HCT116 (cell line): ENCODE data around the gene ACAD9. TPM values are rescaled to one million over a fixed set of nuclear protein-coding genes. Genes with fewer than 3 reads are reported as not detected.

ENCODE experiments used
- ATAC-seq: fragments of 200-7000 bp; cut with Tn5 transposase; 2 replicates; pipeline ENCODE4 v1.9.1; 2020; ENCODE audit warnings: mild to moderate bottlenecking, moderate library complexity
- BruUV-seq: library from RNA; stranded (reverse); fragments of 400-500 nt; replicated peaks from 2 replicates; lab custom pipeline; 2021; lab: Mats Ljungman, UMichigan
- CTCF ChIA-PET: fragments of 300-600 bp; sonication (Branson Sonifier 250); formaldehyde crosslinking; loops from one replicate; lab custom pipeline; 2021; ENCODE audit warnings: antibody characterized with exemption; lab: Charles Lee
- POLR2A ChIA-PET: fragments of 300-600, 350-600 bp; sonication (Branson Sonifier 250); formaldehyde crosslinking; loops from one replicate; lab custom pipeline; 2021; ENCODE audit warnings: antibody characterized with exemption; lab: Charles Lee
- RAD21 ChIA-PET, 2 experiments: fragments of 300-600 bp; sonication (Branson Sonifier 250); formaldehyde crosslinking; loops; one replicate each; lab custom pipeline; 2023; ENCODE audit warnings: low total read pairs in 2 of 2; ENCODE audit not compliant: uncharacterized antibody in 2 of 2, unreplicated experiment in 2 of 2, low non-redundant PET in 1 of 2; lab: Charles Lee
- DNase-seq: peaks from one replicate; pipeline ENCODE4 v3.0.0-alpha.2; 2010; ENCODE audit warnings: low read depth, low spot score
- H2AFZ ChIP-seq: fragments of 200-600 bp; shearing (Covaris generic), sonication (generic); 2 replicates; pipeline ENCODE4 v1.6.1; 2017; ENCODE audit warnings: low read depth, mixed run types, mixed read lengths, antibody characterized with exemption, low read length; ENCODE audit not compliant: poor library complexity, severe bottlenecking
- H3K27ac ChIP-seq: 2 replicates; pipeline ENCODE4 v1.5.1; 2012; ENCODE audit warnings: low read depth, low read length
- H3K27me3 ChIP-seq: fragments of 200-600 bp; sonication (generic); 2 replicates; pipeline ENCODE4 v1.6.1; 2016; ENCODE audit warnings: mixed run types, low read length, mixed read lengths; ENCODE audit not compliant: insufficient read depth
- H3K36me3 ChIP-seq, 2 experiments: fragments of 200-500 bp in 1 of 2; fragments of 200-600 bp in 1 of 2; sonication (Bioruptor generic) in 1 of 2; sonication (generic) in 1 of 2; 2 replicates each; pipeline versions ENCODE4 v1.5.1 to v1.6.1; 2014 to 2016; ENCODE audit warnings: low read length in 2 of 2, inconsistent platforms in 1 of 2, mixed read lengths in 1 of 2, mixed run types in 1 of 2; ENCODE audit not compliant: insufficient read depth in 2 of 2, control insufficient read depth in 1 of 2
- H3K4me1 ChIP-seq, 2 experiments: fragments of 200-600 bp in 1 of 2; sonication (generic) in 1 of 2; 2 replicates each; pipeline versions ENCODE4 v1.5.1 to v1.6.1; 2012 to 2017; ENCODE audit warnings: low read length in 2 of 2, inconsistent platforms in 1 of 2, mild to moderate bottlenecking in 1 of 2, mixed read lengths in 1 of 2, mixed run types in 1 of 2, moderate library complexity in 1 of 2; ENCODE audit not compliant: insufficient read depth in 2 of 2, control insufficient read depth in 1 of 2
- H3K4me2 ChIP-seq: fragments of 200-600 bp; sonication (generic); 2 replicates; pipeline ENCODE4 v1.6.1; 2017; ENCODE audit warnings: mixed run types, low read length, mixed read lengths
- H3K4me3 ChIP-seq, 2 experiments: fragments of 200-600 bp in 1 of 2; sonication (generic) in 1 of 2; replicated peaks in 1 of 2; 2 replicates each; pipeline ENCODE4 v1.5.1; 2011 to 2016; ENCODE audit warnings: low read length in 2 of 2, control low read depth in 1 of 2, low read depth in 1 of 2, mild to moderate bottlenecking in 1 of 2, mixed read lengths in 1 of 2, mixed run types in 1 of 2
- H3K79me2 ChIP-seq: fragments of 200-600 bp; sonication (generic); 2 replicates; pipeline ENCODE4 v1.6.1; 2017; ENCODE audit warnings: mild to moderate bottlenecking, mixed run types, low read length, moderate library complexity, mixed read lengths; ENCODE audit not compliant: insufficient read depth
- H3K9ac ChIP-seq: fragments of 200-600 bp; sonication (generic); 2 replicates; pipeline ENCODE4 v1.6.1; 2016; ENCODE audit warnings: low read length, mixed read lengths
- H3K9me2 ChIP-seq: fragments of 200-600 bp; sonication (generic), shearing (Covaris generic); 2 replicates; pipeline ENCODE4 v1.6.1; 2017; ENCODE audit warnings: mixed run types, mild to moderate bottlenecking, moderate library complexity; ENCODE audit not compliant: insufficient read depth
- H3K9me3 ChIP-seq, 2 experiments: fragments of 200-500 bp in 1 of 2; fragments of 200-600 bp in 1 of 2; sonication (Bioruptor generic) in 1 of 2; sonication (generic) in 1 of 2; 2 replicates each; pipeline ENCODE4 v1.6.1; 2014 to 2017; ENCODE audit warnings: low read length in 2 of 2, mixed read lengths in 2 of 2, inconsistent platforms in 1 of 2, low read depth in 1 of 2, mild to moderate bottlenecking in 1 of 2, mixed run types in 1 of 2, moderate library complexity in 1 of 2; ENCODE audit not compliant: control insufficient read depth in 1 of 2, insufficient read depth in 1 of 2
- H4K20me1 ChIP-seq: fragments of 200-600 bp; sonication (generic), shearing (Covaris generic); 2 replicates; pipeline ENCODE4 v1.6.1; 2017; ENCODE audit warnings: mixed run types, mild to moderate bottlenecking, moderate library complexity; ENCODE audit not compliant: insufficient read depth
- CBX3 ChIP-seq: IDR thresholded peaks from 2 replicates; pipeline ENCODE4 v1.6.1; 2012; ENCODE audit warnings: low read depth
- CEBPB ChIP-seq: IDR thresholded peaks from 2 replicates; pipeline ENCODE4 v1.6.1; 2012; ENCODE audit warnings: low read depth
- CTCF ChIP-seq, 3 experiments: fragments of 200-600 bp in 1 of 3; sonication (generic) in 1 of 3; IDR thresholded peaks in 2 of 3; conservative IDR thresholded peaks in 1 of 3; 2 replicates each; pipeline ENCODE4 v1.5.1; 2012 to 2017; ENCODE audit warnings: low read depth in 2 of 3, low read length in 2 of 3, antibody characterized with exemption in 1 of 3, borderline replicate concordance in 1 of 3, control low read depth in 1 of 3, mild to moderate bottlenecking in 1 of 3, mixed read lengths in 1 of 3, mixed run types in 1 of 3, moderate library complexity in 1 of 3; ENCODE audit not compliant: insufficient read depth in 1 of 3
- EGR1 ChIP-seq: IDR thresholded peaks from 2 replicates; pipeline ENCODE4 v1.6.1; 2012; ENCODE audit warnings: low read depth
- ELF1 ChIP-seq: IDR thresholded peaks from 2 replicates; pipeline ENCODE4 v1.6.1; 2012; ENCODE audit warnings: low read depth, borderline replicate concordance
- EZH2 ChIP-seq: fragments of 200-600 bp; sonication (generic); IDR thresholded peaks from 2 replicates; pipeline ENCODE4 v1.6.1; 2017; ENCODE audit warnings: antibody characterized with exemption, mixed run types
- EZH2phosphoT487 ChIP-seq: fragments of 200-600 bp; IDR thresholded peaks from 2 replicates; pipeline ENCODE4 v1.6.1; 2018; ENCODE audit warnings: antibody characterized with exemption, borderline replicate concordance
- POLR2A ChIP-seq: IDR thresholded peaks from 2 replicates; pipeline ENCODE4 v1.7.0; 2011; ENCODE audit warnings: borderline replicate concordance; ENCODE audit not compliant: insufficient read depth, insufficient read length; ENCODE audit errors: extremely low read depth
- POLR2AphosphoS5 ChIP-seq: IDR thresholded peaks from 2 replicates; pipeline ENCODE4 v1.6.1; 2011; ENCODE audit warnings: mild to moderate bottlenecking, low read depth, low read length, moderate library complexity
- YY1 ChIP-seq: IDR thresholded peaks from 2 replicates; pipeline ENCODE4 v1.6.1; 2011; ENCODE audit warnings: low read length, low read depth, moderate library complexity, mild to moderate bottlenecking; ENCODE audit not compliant: insufficient replicate concordance; ENCODE audit errors: extremely low read depth
- ZFX ChIP-seq: fragments of 450-650 bp; IDR thresholded peaks from 2 replicates; pipeline ENCODE4 v1.6.1; 2017
- intact Hi-C: fragments of 100-400 bp; cut with micrococcal nuclease; formaldehyde crosslinking; loops from 2 replicates; pipeline ENCODE4 v1.10.0; 2022
- total RNA-seq: library from RNA; stranded (reverse); gene quantifications from one replicate; pipeline ENCODE4 v1.2.1, GENCODE V29; 2021; ENCODE audit not compliant: unreplicated experiment

The ACAD9 gene
- total RNA-seq, 1 experiment from 2014 or later: 55.8 TPM

- Histone ChIP-seq H3K4me3 (no peak overlapping the region), H3K36me3 (no peaks in the 10 kb centered on the region), H4K20me1 (no peaks in the 10 kb centered on the region), H3K4me2 (no peak overlapping the region), H3K79me2 (no peaks in the 10 kb centered on the region), H3K9me3 (no peaks in the 10 kb centered on the region), H3K27ac (no peak overlapping the region), H3K9ac (no peak overlapping the region), H3K4me1 (peaks cover 5 to 14% of the 10 kb centered on the region in 2 experiments; a peak in 3 of 4 replicates), H3K9me2 (no peaks in the 10 kb centered on the region), H2AFZ (no peak overlapping the region), H3K27me3 (no peaks in the 10 kb centered on the region)
- DNase-seq (no peak), ATAC-seq (no peak)
- BruUV-seq: no TSS peak
- RAD21 ChIA-PET: no interaction called here
- POLR2A ChIA-PET: no interaction called here
- no peak for TF ChIP-seq ZFX
- TF ChIP-seq CBX3: no peak
- TF ChIP-seq EZH2phosphoT487: no peak
- TF ChIP-seq CTCF (IDR thresholded peaks at IDR 0.05 in 2 of 3, conservative IDR thresholded peaks at IDR 0.05 in 1 of 3; ENCODE audit: borderline replicate concordance in 1 of 3, insufficient read depth in 1 of 3, low read depth in 2 of 3, low read length in 2 of 3): no peak
- no peak for TF ChIP-seq EZH2
- TF ChIP-seq POLR2A: no peak
- TF ChIP-seq CEBPB: no peak
- no peak for TF ChIP-seq EGR1
- no peak for TF ChIP-seq YY1
- no peak for TF ChIP-seq ELF1
- no peak for TF ChIP-seq POLR2AphosphoS5
- intact Hi-C loops: no loop called here
- CTCF ChIA-PET: no interaction called here
These were observed 65.8 kb downstream of the ACAD9 start for GRCh38 chr3:128945041-128945877.
